ENCODE measurements around the gene IRF4. TPM values are rescaled to one million over a fixed set of nuclear protein-coding genes. Genes with fewer than 3 reads are reported as not detected.

IRF4 gene
- total RNA-seq, 1 donor from 2014 or later: 0.11 TPM

- Histone ChIP-seq H3K36me3 (no peaks in the 10 kb centered on the region), H3F3A (ENCODE audit: low read depth) (no peaks in the 10 kb centered on the region), H3K4me2 (no peak overlapping the region), H3K27me3 (no peaks in the 10 kb centered on the region), H3K79me2 (ENCODE audit: low read depth) (no peaks in the 10 kb centered on the region), H3K4me3 (no peak overlapping the region), H2AFZ (replicated peaks) (no peak overlapping the region), H4K20me1 (ENCODE audit: low read depth) (no peaks in the 10 kb centered on the region), H3K9ac (no peak overlapping the region), H3K27ac (no peak overlapping the region), H3K9me3 (ENCODE audit: low read depth) (peaks cover 7% of the 10 kb centered on the region), H3K4me1 (peaks cover 2% of the 10 kb centered on the region)
- no peak for DNase-seq (ENCODE audit: low spot score)
- Mint-ChIP-seq H3K27me3 (ENCODE audit: insufficient read depth, low read depth) (peaks cover 5% of the 10 kb centered on the region), H3K27ac (no peak overlapping the region), H3K4me3 (no peak overlapping the region), H3K9me3 (peaks cover 64% of the 10 kb centered on the region), H3K4me1 (peaks cover 9% of the 10 kb centered on the region), H3K36me3 (peaks cover 13% of the 10 kb centered on the region)
- TF ChIP-seq EZH2 (IDR thresholded peaks at IDR 0.05) (no peak), EZH2phosphoT487 (IDR thresholded peaks at IDR 0.05) (no peak), CTCF (IDR thresholded peaks at IDR 0.05) (no peak)
Observed at GRCh38 chr6:350371-350770, 41.2 kb upstream of the IRF4 start.

GRCh38 chr6:351011-351866, 40.3 kb upstream of the IRF4 start:
- Mint-ChIP-seq H3K27ac (peak overlapping the region; percentile 38), H3K27me3 (ENCODE audit: insufficient read depth, low read depth) (peaks cover 5% of the 10 kb centered on the region), H3K4me1 (peaks cover 15% of the 10 kb centered on the region), H3K4me3 (no peak overlapping the region), H3K36me3 (peaks cover 13% of the 10 kb centered on the region), H3K9me3 (peaks cover 61% of the 10 kb centered on the region)
- Histone ChIP-seq H3K36me3 (no peaks in the 10 kb centered on the region), H3K79me2 (ENCODE audit: low read depth) (no peaks in the 10 kb centered on the region), H3K9me3 (ENCODE audit: low read depth) (peaks cover 7% of the 10 kb centered on the region), H3K4me3 (no peak overlapping the region), H3K27ac (no peak overlapping the region), H4K20me1 (ENCODE audit: low read depth) (no peaks in the 10 kb centered on the region), H3K9ac (no peak overlapping the region), H3F3A (ENCODE audit: low read depth) (no peaks in the 10 kb centered on the region), H3K4me1 (peaks cover 8% of the 10 kb centered on the region), H3K27me3 (no peaks in the 10 kb centered on the region), H3K4me2 (no peak overlapping the region), H2AFZ (replicated peaks) (no peak overlapping the region)
- DNase-seq (ENCODE audit: low spot score): no peak
- TF ChIP-seq EZH2 (IDR thresholded peaks at IDR 0.05) (no peak), CTCF (IDR thresholded peaks at IDR 0.05) (no peak), EZH2phosphoT487 (IDR thresholded peaks at IDR 0.05) (no peak)

GRCh38 chr6:351867-352289, 39.7 kb upstream of the IRF4 start:
- Histone ChIP-seq H3K79me2 (ENCODE audit: low read depth) (no peaks in the 10 kb centered on the region), H3K9me3 (ENCODE audit: low read depth) (peaks cover 7% of the 10 kb centered on the region), H3K4me1 (peaks cover 8% of the 10 kb centered on the region), H2AFZ (replicated peaks) (no peak overlapping the region), H3F3A (ENCODE audit: low read depth) (no peaks in the 10 kb centered on the region), H3K4me3 (no peak overlapping the region), H3K27me3 (no peaks in the 10 kb centered on the region), H3K36me3 (no peaks in the 10 kb centered on the region), H3K4me2 (no peak overlapping the region), H3K9ac (no peak overlapping the region), H3K27ac (no peak overlapping the region), H4K20me1 (ENCODE audit: low read depth) (no peaks in the 10 kb centered on the region)
- H3K36me3 Mint-ChIP-seq: peaks cover 13% of the 10 kb centered on the region
- H3K27me3 Mint-ChIP-seq (ENCODE audit: insufficient read depth, low read depth): peaks cover 5% of the 10 kb centered on the region
- TF ChIP-seq EZH2phosphoT487 (IDR thresholded peaks at IDR 0.05) (no peak), CTCF (IDR thresholded peaks at IDR 0.05) (no peak), EZH2 (IDR thresholded peaks at IDR 0.05) (no peak)
- peaks cover 15% of the 10 kb centered on the region for H3K4me1 Mint-ChIP-seq
- peaks cover 59% of the 10 kb centered on the region for H3K9me3 Mint-ChIP-seq
- no peak for DNase-seq (ENCODE audit: low spot score)
- no peak overlapping the region for H3K27ac Mint-ChIP-seq
- no peak overlapping the region for H3K4me3 Mint-ChIP-seq
